ENCODE data around the gene BSG.
A peak's percentile ranks its signal among the peaks of the same experiment; 100 is the strongest.

DNA sequence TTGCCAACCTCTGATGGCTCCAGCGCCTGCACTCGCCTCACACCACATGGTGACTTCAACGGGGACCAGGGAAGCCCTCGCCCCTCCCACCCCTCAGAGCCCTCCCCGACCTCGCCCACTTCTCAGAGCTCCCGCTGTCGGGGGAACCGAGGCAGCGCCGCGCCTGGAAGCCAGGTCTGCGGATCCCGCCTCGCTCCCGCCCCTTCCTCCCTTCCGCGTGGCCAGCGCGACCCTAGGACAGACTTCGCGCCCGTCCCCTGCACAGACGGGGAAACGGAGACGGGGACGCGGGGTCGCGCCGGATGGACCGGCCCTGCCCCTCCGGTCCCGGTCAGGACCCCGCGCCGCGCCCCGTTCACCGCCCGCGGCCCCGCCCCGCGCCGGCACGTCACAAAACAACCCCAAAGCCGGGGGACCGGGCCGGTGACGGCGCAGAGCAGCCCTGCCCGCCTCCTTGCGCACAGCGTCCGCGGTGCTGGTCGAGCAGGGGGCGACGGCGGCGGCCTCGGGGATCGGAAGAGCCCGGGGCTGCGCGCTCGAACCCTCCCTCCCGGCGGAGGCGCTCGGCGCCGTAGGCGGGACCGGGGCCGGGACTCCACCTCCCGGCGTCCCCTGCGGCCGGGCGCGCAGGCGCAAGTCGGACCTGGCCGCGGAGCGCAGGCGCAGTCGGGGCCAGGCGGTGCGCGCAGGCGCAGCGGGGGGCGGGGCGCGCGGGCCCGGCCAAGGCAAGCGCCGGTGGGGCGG is 41.2 kb upstream of the BSG start:
- no peak for TF ChIP-seq EZH2 (IDR thresholded peaks at IDR 0.05)
- TF ChIP-seq, protein P1, sequence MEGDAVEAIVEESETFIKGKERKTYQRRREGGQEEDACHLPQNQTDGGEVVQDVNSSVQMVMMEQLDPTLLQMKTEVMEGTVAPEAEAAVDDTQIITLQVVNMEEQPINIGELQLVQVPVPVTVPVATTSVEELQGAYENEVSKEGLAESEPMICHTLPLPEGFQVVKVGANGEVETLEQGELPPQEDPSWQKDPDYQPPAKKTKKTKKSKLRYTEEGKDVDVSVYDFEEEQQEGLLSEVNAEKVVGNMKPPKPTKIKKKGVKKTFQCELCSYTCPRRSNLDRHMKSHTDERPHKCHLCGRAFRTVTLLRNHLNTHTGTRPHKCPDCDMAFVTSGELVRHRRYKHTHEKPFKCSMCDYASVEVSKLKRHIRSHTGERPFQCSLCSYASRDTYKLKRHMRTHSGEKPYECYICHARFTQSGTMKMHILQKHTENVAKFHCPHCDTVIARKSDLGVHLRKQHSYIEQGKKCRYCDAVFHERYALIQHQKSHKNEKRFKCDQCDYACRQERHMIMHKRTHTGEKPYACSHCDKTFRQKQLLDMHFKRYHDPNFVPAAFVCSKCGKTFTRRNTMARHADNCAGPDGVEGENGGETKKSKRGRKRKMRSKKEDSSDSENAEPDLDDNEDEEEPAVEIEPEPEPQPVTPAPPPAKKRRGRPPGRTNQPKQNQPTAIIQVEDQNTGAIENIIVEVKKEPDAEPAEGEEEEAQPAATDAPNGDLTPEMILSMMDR (IDR thresholded peaks at IDR 0.05), result peak; percentile 18
